HG03354 (cell line): Measurements from ENCODE around the gene SIK2.

Experiments
- ATAC-seq: cut with Tn5 transposase; IDR thresholded peaks from one replicate; pipeline ENCODE4 v1.9.1; 2021; ENCODE audit warnings: mild to moderate bottlenecking; ENCODE audit not compliant: unreplicated experiment, poor library complexity, severe bottlenecking

Gene SIK2

GRCh38 chr11:111720801-111721494 lies 118.7 kb downstream of the SIK2 start:
- ATAC-seq, result no peak

GRCh38 chr11:111722501-111722900 lies 120.3 kb downstream of the SIK2 start:
- no peak for ATAC-seq

GRCh38 chr11:111723595-111723994 lies 121.3 kb downstream of the SIK2 start:
- ATAC-seq, result no peak

- ATAC-seq, result no peak
Measured at GRCh38 chr11:111724615-111725129, 122.4 kb downstream of the SIK2 start.

- ATAC-seq, result no peak
Measured at GRCh38 chr11:111725621-111726020, 123.4 kb downstream of the SIK2 start.

- ATAC-seq, result no peak
Measured at GRCh38 chr11:111726301-111726713, 124.1 kb downstream of the SIK2 start.

GRCh38 chr11:111727431-111727830 lies 125.2 kb downstream of the SIK2 start:
- ATAC-seq, result no peak

- ATAC-seq, result no peak
Measured at GRCh38 chr11:111729071-111729830, 127.0 kb downstream of the SIK2 start.

- ATAC-seq, result no peak
Measured at GRCh38 chr11:111729831-111730311, 127.6 kb downstream of the SIK2 start.

GRCh38 chr11:111730871-111731591 lies 128.8 kb downstream of the SIK2 start:
- no peak for ATAC-seq

GRCh38 chr11:111731821-111732220 lies 129.6 kb downstream of the SIK2 start:
- no peak for ATAC-seq

- ATAC-seq, result no peak
Measured at GRCh38 chr11:111733016-111733415, 130.8 kb downstream of the SIK2 start.

GRCh38 chr11:111733611-111734088 lies 131.4 kb downstream of the SIK2 start:
- no peak for ATAC-seq

GRCh38 chr11:111734101-111734953 lies 132.1 kb downstream of the SIK2 start:
- no peak for ATAC-seq

- no peak for ATAC-seq
Measured at GRCh38 chr11:111734954-111735261, 132.7 kb downstream of the SIK2 start.

GRCh38 chr11:111735262-111736116 lies 133.2 kb downstream of the SIK2 start:
- no peak for ATAC-seq

- ATAC-seq, result no peak
Measured at GRCh38 chr11:111736181-111736590, 133.9 kb downstream of the SIK2 start.

GRCh38 chr11:111736621-111737443 lies 134.6 kb downstream of the SIK2 start:
- ATAC-seq, result no peak
